ENCODE results near the gene ALDH1L1.
A peak's percentile ranks its signal among the peaks of the same experiment; 100 is the strongest.

The ALDH1L1 gene

DNA sequence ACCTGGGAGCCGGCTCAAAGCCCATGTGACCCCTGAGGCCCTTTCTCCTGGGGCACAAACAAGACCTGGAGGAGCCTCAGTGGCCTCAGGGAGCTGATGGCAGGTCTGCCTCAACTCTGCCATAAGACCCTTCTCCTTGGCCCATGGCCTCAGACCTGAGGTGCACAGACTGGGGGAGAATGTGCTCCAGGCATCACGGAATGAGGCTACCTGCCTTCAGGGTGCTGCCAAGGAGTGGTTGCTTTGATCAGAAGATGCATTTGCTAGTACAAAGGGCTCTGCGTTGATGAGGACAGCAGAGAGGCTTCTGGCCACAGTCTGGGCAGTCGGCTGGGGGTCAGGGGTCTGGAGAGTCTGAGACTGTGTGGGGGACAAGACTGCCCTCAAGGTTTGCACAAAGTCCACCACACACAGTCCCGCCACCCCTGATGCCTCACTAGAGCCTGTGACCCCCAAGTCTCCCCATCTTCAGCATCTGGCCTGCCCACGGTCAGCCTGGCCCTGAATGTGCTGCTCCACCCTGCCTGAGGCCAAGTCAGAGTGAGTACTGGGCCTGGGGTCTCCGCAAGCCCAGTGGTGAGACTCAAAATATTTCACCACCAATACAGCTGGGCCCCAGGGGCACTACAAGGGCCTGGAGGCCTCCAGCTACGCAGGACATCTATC lies 26.6 kb downstream of the ALDH1L1 start:
- no peak for DNase-seq

DNA sequence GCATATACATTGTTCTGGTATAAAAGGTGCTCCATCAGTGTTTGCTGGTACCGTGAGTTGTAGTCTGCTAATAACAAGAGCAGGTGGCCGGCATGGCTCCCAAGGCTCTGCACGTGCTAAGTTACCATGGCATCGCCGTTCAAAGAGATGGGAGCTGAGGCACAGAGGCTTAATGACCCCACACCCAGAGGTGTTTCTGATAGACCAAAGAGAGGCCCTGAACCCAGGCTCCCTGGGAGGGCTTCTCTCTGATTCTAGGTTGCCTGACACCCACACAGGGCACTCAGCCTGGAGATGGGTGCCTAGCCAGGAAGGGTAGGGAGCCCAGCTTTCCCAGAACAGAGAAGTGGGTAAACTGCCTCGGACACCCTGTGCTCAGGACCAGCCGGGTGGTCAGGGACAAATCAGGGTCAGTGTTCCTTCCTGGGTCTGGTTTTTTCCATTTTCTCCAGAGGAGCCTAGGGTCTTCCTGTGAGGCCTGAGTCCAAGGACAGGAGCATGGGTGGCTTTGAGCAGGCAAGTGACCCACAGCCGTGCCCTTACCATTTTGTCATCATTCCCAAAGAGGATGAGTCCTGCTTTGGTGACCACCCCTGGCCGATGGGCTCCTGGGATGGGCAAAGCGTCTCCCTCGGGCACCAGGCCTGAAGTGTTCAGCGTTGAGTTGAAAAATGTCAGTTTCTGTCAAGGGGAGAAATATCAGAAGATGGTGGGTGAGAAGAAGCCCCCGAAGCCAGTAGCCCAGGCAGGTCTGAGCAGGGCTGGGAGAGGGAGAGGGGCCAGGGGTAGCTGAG lies 27.3 kb downstream of the ALDH1L1 start:
- no peak for DNase-seq

DNA sequence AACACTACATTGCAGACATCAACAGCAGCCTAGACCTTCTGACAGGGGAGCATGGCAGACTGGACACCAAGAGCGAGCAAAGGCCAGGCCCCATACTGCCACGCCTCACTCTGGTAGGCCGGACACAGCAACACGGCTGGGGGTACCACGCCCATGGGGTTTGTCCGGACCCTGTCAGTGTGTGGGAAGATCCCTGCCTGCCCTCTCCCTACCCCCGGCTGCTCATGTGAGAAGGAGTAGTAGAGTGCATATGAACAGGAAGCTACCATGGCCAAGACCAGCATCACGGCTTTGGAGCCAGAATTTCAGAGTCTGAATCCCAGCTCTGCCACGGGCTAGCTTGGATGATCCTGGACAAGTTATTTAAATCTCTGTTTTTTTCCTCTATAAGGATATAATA lies 27.9 kb downstream of the ALDH1L1 start:
- DNase-seq = no peak

- DNase-seq = no peak
These were observed 28.7 kb downstream of the ALDH1L1 start for GRCh38 chr3:126151562-126152302.

- no peak for DNase-seq
These were observed 30.3 kb downstream of the ALDH1L1 start for GRCh38 chr3:126149960-126150515.

DNA sequence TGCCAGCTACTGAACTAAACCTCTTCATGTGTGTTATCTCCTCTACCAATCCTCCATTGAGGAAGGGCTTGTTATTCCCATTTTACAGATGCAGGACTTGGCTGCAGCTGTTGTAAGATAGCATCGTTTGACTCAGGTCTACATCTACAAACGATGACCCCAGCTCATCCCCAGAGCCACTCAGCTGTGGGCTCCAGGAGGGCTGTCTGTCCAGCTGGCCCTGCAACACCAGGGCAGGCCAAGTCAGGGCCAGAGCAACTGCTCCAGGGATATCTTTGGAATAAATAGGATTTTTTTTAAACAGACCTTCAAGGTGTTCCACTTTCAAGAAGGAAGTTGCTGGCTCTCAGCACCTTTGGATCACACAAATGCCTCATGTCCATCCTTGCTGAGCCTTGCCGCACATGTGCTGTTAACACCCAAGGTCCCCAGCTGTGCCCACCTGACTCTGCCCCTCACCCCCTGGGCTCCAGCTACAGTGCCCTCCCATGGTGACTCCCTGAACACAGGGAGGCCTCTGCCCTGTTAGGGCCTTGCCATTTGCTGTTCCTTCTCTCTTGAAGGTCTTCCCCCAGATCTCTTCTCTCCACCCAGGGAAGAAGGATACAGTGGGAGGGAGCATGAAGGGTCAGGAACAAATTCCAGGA lies 31.0 kb downstream of the ALDH1L1 start:
- DNase-seq = no peak

- no peak for DNase-seq
These were observed 32.3 kb downstream of the ALDH1L1 start for GRCh38 chr3:126147932-126148683.

DNA sequence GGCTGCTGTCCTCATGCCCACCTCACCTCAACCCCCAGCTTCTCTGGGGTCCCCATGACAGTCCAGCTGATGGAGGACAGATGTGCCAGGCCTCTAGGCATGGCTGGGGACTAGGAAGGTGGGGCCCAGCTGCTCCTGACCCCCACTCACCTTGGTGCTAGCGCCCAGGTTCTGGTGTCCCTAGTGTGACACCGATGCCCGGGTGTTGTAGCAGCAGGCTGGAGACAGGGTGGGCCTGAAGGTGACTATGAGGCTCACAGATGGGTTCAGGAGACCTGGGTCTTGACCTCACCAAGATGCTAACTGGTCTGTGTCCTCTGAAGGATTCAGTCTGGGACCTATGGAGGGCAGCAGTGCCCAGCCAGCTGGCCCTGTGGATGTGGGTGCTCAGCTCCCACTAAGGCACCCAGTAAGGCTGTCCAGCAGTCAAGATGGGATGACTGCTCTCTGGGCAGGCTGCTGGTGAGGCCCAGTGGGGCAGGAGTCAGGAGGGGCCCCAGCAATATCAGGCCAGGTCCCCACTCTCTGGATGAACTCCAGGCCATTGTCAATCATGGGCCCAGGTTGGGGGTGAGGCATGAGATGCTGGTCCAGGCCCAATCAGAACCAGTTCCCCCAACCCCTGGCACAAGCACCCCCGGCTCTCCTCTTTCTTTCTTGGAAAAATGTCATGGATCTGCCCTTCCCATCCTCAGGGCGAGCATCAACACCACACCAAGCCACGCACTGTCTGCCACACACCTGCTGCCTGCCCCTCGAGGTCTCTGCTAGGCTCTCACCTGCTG lies 33.0 kb downstream of the ALDH1L1 start:
- no peak for DNase-seq

GRCh38 chr3:126146525-126147146 lies 33.8 kb downstream of the ALDH1L1 start:
- no peak for DNase-seq

DNA sequence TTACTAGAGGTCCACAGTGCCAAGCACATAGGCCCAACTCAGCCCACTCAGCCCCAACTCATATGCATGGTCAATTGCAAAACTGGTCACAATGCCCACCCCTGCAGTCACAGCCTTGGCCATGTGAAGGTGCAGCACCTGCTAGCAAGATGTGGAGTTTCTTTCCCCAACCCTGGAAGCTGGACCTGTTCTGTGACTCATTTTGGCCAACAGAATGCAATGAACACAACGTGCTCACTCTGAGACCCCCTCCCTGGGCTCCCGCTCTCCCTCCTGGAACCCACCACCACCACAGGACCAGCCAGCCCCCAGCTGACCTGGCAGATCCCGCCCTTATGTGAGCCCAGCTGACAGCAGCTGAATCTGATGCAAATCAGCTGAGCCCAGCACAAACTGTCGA lies 34.4 kb downstream of the ALDH1L1 start:
- no peak for DNase-seq

DNA sequence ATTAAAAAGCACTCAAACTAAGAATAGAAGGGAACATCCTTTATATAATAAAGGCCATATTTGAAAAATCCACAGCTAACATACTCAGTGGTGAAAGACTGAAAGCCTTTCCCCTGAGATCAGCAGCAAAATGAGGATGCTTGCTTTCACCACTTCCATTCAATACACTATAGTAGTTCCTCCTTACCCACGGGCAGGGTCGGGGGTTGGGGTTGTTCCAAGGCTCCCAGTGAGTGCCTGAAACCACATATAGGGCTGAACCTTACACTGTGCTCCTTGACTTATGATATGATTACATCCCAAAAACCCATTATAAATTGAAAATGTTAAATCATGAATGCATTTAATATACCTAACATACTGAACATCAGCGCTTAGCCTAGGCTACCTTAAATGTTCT lies 37.7 kb downstream of the ALDH1L1 start:
- DNase-seq = no peak

- DNase-seq = no peak
These were observed 42.8 kb downstream of the ALDH1L1 start for GRCh38 chr3:126137490-126138130.

- DNase-seq = no peak
These were observed 43.8 kb downstream of the ALDH1L1 start for GRCh38 chr3:126136428-126137220.

DNA sequence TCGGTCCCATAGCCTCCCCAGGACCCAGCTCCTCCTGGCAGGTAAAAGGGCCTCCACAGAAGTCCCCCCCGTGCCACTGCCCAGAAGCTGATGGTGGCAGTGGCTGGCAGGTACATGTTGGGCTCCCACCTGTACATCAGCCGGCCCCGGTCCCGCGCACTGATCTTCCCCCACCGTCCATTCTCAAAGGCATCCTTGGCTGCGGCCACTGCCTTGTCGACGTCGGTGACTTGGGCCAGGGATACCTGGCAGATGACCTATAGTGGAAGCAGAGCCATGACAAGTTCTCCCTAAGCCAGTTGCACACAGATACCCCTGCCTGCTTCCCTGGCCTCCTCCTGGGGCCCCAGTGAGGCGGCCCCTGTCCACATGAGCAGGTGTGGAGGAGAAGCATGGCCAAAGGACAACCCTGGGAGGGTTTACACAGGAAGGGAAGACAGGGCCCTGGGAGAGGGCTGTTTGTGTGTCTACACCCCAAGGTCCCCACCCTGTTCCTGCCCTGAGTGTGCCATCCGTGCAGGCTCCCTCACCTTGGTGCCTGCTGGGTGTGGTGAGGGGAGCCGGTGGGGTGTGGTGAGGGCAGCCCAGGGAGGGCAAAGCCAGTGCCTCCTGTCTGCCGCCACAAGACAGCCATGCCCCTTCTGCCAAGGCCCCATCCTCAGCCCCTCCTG lies 44.8 kb downstream of the ALDH1L1 start:
- DNase-seq = peak; percentile 17

DNA sequence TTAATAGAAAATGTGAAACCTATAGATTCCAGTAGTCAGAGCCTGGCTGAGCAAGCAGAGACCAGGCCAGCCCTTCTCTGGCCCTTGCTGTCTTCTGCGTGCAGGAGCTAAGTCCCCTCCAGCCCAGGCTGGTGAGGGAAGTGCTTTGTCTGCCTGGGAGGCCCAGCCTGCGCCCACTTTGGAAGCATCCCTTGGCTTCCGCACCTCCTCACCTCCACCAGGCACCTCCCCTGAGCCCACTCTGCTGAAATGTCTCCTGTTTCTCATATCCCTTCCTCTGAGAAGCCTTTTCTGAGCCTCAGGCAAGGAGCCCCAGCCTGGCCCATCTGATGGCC lies 45.3 kb downstream of the ALDH1L1 start:
- DNase-seq = peak; percentile 22

DNA sequence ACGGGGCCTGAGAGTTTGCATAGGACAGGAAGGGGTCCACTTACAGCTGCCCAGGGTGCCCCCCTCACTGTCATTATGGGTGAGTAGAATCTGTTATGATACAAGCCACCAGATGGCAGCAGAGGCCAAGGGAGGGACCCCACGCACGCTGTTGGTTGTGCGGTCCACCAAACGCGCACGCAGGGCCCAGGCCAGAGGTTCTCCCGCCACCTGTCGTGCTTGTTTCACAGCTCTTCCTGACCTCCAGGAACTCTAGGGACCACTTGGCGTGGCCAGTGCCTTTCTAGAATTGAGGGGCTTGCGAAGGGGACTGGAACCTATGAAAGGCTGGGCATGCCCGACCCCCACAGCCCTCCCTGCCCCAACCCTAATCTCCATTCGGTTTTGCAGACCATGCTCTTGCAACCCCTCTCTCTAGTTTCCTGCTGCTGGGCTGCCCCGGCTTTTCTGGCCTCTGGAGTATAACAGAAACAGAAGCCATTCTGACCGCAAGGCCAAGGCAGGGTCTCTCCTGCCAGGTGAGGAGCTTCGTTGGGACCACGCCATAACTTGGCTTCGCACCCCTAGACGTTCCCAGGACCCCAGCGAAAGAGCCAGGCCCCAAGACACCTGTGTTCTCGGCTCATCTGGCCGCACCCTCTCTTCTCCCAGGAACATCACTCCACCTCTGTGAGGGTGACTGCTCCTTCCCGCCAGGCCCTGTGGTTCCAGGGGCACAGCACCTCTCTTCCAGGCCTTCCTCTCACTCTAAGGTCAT lies 46.0 kb downstream of the ALDH1L1 start:
- DNase-seq = peak; percentile 58

GRCh38 chr3:126133606-126134005 lies 46.8 kb downstream of the ALDH1L1 start:
- peak; percentile 20 for DNase-seq

All from activated CD4-positive, CD25-positive, alpha-beta regulatory T cell treated with anti-CD3 and anti-CD28 coated beads, Interleukin-2, amount 50 U/mL, for 72 hours (primary cell).